HCT116 (cell line): ENCODE results near the gene PKP1. TPM values are rescaled to one million over a fixed set of nuclear protein-coding genes. Genes with fewer than 3 reads are reported as not detected.

Experiments used
- ATAC-seq: fragments of 200-7000 bp; cut with Tn5 transposase; 2 replicates; pipeline ENCODE4 v1.9.1; 2020; ENCODE audit warnings: mild to moderate bottlenecking, moderate library complexity
- BruUV-seq: library from RNA; stranded (reverse); fragments of 400-500 nt; replicated peaks from 2 replicates; lab custom pipeline; 2021; lab: Mats Ljungman, UMichigan
- CTCF ChIA-PET: fragments of 300-600 bp; sonication (Branson Sonifier 250); formaldehyde crosslinking; loops from one replicate; lab custom pipeline; 2021; ENCODE audit warnings: antibody characterized with exemption; lab: Charles Lee
- POLR2A ChIA-PET: fragments of 300-600, 350-600 bp; sonication (Branson Sonifier 250); formaldehyde crosslinking; loops from one replicate; lab custom pipeline; 2021; ENCODE audit warnings: antibody characterized with exemption; lab: Charles Lee
- RAD21 ChIA-PET, 2 experiments: fragments of 300-600 bp; sonication (Branson Sonifier 250); formaldehyde crosslinking; loops; one replicate each; lab custom pipeline; 2023; ENCODE audit warnings: low total read pairs in 2 of 2; ENCODE audit not compliant: uncharacterized antibody in 2 of 2, unreplicated experiment in 2 of 2, low non-redundant PET in 1 of 2; lab: Charles Lee
- DNase-seq: peaks from one replicate; pipeline ENCODE4 v3.0.0-alpha.2; 2010; ENCODE audit warnings: low read depth, low spot score
- H2AFZ ChIP-seq: fragments of 200-600 bp; shearing (Covaris generic), sonication (generic); 2 replicates; pipeline ENCODE4 v1.6.1; 2017; ENCODE audit warnings: low read depth, mixed run types, mixed read lengths, antibody characterized with exemption, low read length; ENCODE audit not compliant: poor library complexity, severe bottlenecking
- H3K27ac ChIP-seq: 2 replicates; pipeline ENCODE4 v1.5.1; 2012; ENCODE audit warnings: low read depth, low read length
- H3K27me3 ChIP-seq: fragments of 200-600 bp; sonication (generic); 2 replicates; pipeline ENCODE4 v1.6.1; 2016; ENCODE audit warnings: mixed run types, low read length, mixed read lengths; ENCODE audit not compliant: insufficient read depth
- H3K36me3 ChIP-seq, 2 experiments: fragments of 200-500 bp in 1 of 2; fragments of 200-600 bp in 1 of 2; sonication (Bioruptor generic) in 1 of 2; sonication (generic) in 1 of 2; 2 replicates each; pipeline versions ENCODE4 v1.5.1 to v1.6.1; 2014 to 2016; ENCODE audit warnings: low read length in 2 of 2, inconsistent platforms in 1 of 2, mixed read lengths in 1 of 2, mixed run types in 1 of 2; ENCODE audit not compliant: insufficient read depth in 2 of 2, control insufficient read depth in 1 of 2
- H3K4me1 ChIP-seq, 2 experiments: fragments of 200-600 bp in 1 of 2; sonication (generic) in 1 of 2; 2 replicates each; pipeline versions ENCODE4 v1.5.1 to v1.6.1; 2012 to 2017; ENCODE audit warnings: low read length in 2 of 2, inconsistent platforms in 1 of 2, mild to moderate bottlenecking in 1 of 2, mixed read lengths in 1 of 2, mixed run types in 1 of 2, moderate library complexity in 1 of 2; ENCODE audit not compliant: insufficient read depth in 2 of 2, control insufficient read depth in 1 of 2
- H3K4me2 ChIP-seq: fragments of 200-600 bp; sonication (generic); 2 replicates; pipeline ENCODE4 v1.6.1; 2017; ENCODE audit warnings: mixed run types, low read length, mixed read lengths
- H3K4me3 ChIP-seq, 2 experiments: fragments of 200-600 bp in 1 of 2; sonication (generic) in 1 of 2; replicated peaks in 1 of 2; 2 replicates each; pipeline ENCODE4 v1.5.1; 2011 to 2016; ENCODE audit warnings: low read length in 2 of 2, control low read depth in 1 of 2, low read depth in 1 of 2, mild to moderate bottlenecking in 1 of 2, mixed read lengths in 1 of 2, mixed run types in 1 of 2
- H3K79me2 ChIP-seq: fragments of 200-600 bp; sonication (generic); 2 replicates; pipeline ENCODE4 v1.6.1; 2017; ENCODE audit warnings: mild to moderate bottlenecking, mixed run types, low read length, moderate library complexity, mixed read lengths; ENCODE audit not compliant: insufficient read depth
- H3K9ac ChIP-seq: fragments of 200-600 bp; sonication (generic); 2 replicates; pipeline ENCODE4 v1.6.1; 2016; ENCODE audit warnings: low read length, mixed read lengths
- H3K9me2 ChIP-seq: fragments of 200-600 bp; sonication (generic), shearing (Covaris generic); 2 replicates; pipeline ENCODE4 v1.6.1; 2017; ENCODE audit warnings: mixed run types, mild to moderate bottlenecking, moderate library complexity; ENCODE audit not compliant: insufficient read depth
- H3K9me3 ChIP-seq, 2 experiments: fragments of 200-500 bp in 1 of 2; fragments of 200-600 bp in 1 of 2; sonication (Bioruptor generic) in 1 of 2; sonication (generic) in 1 of 2; 2 replicates each; pipeline ENCODE4 v1.6.1; 2014 to 2017; ENCODE audit warnings: low read length in 2 of 2, mixed read lengths in 2 of 2, inconsistent platforms in 1 of 2, low read depth in 1 of 2, mild to moderate bottlenecking in 1 of 2, mixed run types in 1 of 2, moderate library complexity in 1 of 2; ENCODE audit not compliant: control insufficient read depth in 1 of 2, insufficient read depth in 1 of 2
- H4K20me1 ChIP-seq: fragments of 200-600 bp; sonication (generic), shearing (Covaris generic); 2 replicates; pipeline ENCODE4 v1.6.1; 2017; ENCODE audit warnings: mixed run types, mild to moderate bottlenecking, moderate library complexity; ENCODE audit not compliant: insufficient read depth
- ATF3 ChIP-seq: IDR thresholded peaks from 2 replicates; pipeline ENCODE4 v1.6.1; 2012
- CBX3 ChIP-seq: IDR thresholded peaks from 2 replicates; pipeline ENCODE4 v1.6.1; 2012; ENCODE audit warnings: low read depth
- CEBPB ChIP-seq: IDR thresholded peaks from 2 replicates; pipeline ENCODE4 v1.6.1; 2012; ENCODE audit warnings: low read depth
- ELF1 ChIP-seq: IDR thresholded peaks from 2 replicates; pipeline ENCODE4 v1.6.1; 2012; ENCODE audit warnings: low read depth, borderline replicate concordance
- EZH2phosphoT487 ChIP-seq: fragments of 200-600 bp; IDR thresholded peaks from 2 replicates; pipeline ENCODE4 v1.6.1; 2018; ENCODE audit warnings: antibody characterized with exemption, borderline replicate concordance
- FOSL1 ChIP-seq: IDR thresholded peaks from 2 replicates; pipeline ENCODE4 v1.6.1; 2012; ENCODE audit warnings: low read depth
- POLR2AphosphoS5 ChIP-seq: IDR thresholded peaks from 2 replicates; pipeline ENCODE4 v1.6.1; 2011; ENCODE audit warnings: mild to moderate bottlenecking, low read depth, low read length, moderate library complexity
- RAD21 ChIP-seq: IDR thresholded peaks from 2 replicates; pipeline ENCODE4 v1.6.1; 2012; ENCODE audit warnings: low read depth, mild to moderate bottlenecking
- REST ChIP-seq: IDR thresholded peaks from 2 replicates; pipeline ENCODE4 v1.6.1; 2012; ENCODE audit warnings: low read depth
- SIN3A ChIP-seq: IDR thresholded peaks from 2 replicates; pipeline ENCODE4 v1.6.1; 2012; ENCODE audit warnings: low read depth
- SP1 ChIP-seq: IDR thresholded peaks from 2 replicates; pipeline ENCODE4 v1.6.1; 2012; ENCODE audit warnings: low read depth
- SRF ChIP-seq: IDR thresholded peaks from 2 replicates; pipeline ENCODE4 v1.6.1; 2012; ENCODE audit warnings: low read depth
- TCF7L2 ChIP-seq: IDR thresholded peaks from 2 replicates; pipeline ENCODE4 v1.7.0; 2011; ENCODE audit warnings: borderline replicate concordance, inconsistent platforms; ENCODE audit not compliant: insufficient read depth, insufficient read length; ENCODE audit errors: extremely low read depth
- YY1 ChIP-seq: IDR thresholded peaks from 2 replicates; pipeline ENCODE4 v1.6.1; 2011; ENCODE audit warnings: low read length, low read depth, moderate library complexity, mild to moderate bottlenecking; ENCODE audit not compliant: insufficient replicate concordance; ENCODE audit errors: extremely low read depth
- ZBTB33 ChIP-seq: IDR thresholded peaks from 2 replicates; pipeline ENCODE4 v1.6.1; 2011; ENCODE audit warnings: mild to moderate bottlenecking, low read length, moderate library complexity; ENCODE audit not compliant: insufficient replicate concordance; ENCODE audit errors: extremely low read depth
- ZNF274 ChIP-seq: fragments of 200-500 bp; sonication (Bioruptor generic); IDR thresholded peaks from 2 replicates; pipeline ENCODE4 v1.6.1; 2014; ENCODE audit warnings: mild to moderate bottlenecking, low read depth, low read length, inconsistent platforms
- intact Hi-C: fragments of 100-400 bp; cut with micrococcal nuclease; formaldehyde crosslinking; loops from 2 replicates; pipeline ENCODE4 v1.10.0; 2022
- total RNA-seq: library from RNA; stranded (reverse); gene quantifications from one replicate; pipeline ENCODE4 v1.2.1, GENCODE V29; 2021; ENCODE audit not compliant: unreplicated experiment

Gene PKP1
- total RNA-seq, 1 experiment from 2014 or later, result 0.07 TPM

GRCh38 chr1:201362906-201363305, 79.6 kb downstream of the PKP1 start:
- no peak overlapping the region for H3K9ac ChIP-seq
- intact Hi-C loops, result no loop called here

More at GRCh38 chr1:201362906-201363305, 79.6 kb downstream of the PKP1 start:
- ChIA-PET RAD21 (interaction anchor here in 1 of 2 experiments (1.0 to 1.5 kb wide), 2 partner anchors 16 to 111 kb away, joined by 3 to 4 read pairs; no protein-coding TSS in a partner anchor), CTCF (interaction anchor here (0.9 to 3.5 kb wide), 5 partner anchors 14 to 150 kb away, joined by 3 to 31 read pairs (median 17); no protein-coding TSS in a partner anchor), POLR2A (no interaction called here)
- DNase-seq (no peak), ATAC-seq (no peak)
- Histone ChIP-seq H3K4me1 (no peaks in the 10 kb centered on the region), H3K9me2 (no peaks in the 10 kb centered on the region), H3K27me3 (peaks cover 19% of the 10 kb centered on the region; the same call in 1 of the 2 replicates), H4K20me1 (no peaks in the 10 kb centered on the region), H3K9me3 (no peaks in the 10 kb centered on the region), H3K27ac (no peak overlapping the region), H2AFZ (no peak overlapping the region), H3K79me2 (no peaks in the 10 kb centered on the region)
- BruUV-seq, result no TSS peak
- TF ChIP-seq SRF (no peak), ZNF274 (no peak), TCF7L2 (no peak), FOSL1 (no peak), CBX3 (no peak), RAD21 (no peak), SP1 (no peak), YY1 (no peak), SIN3A (no peak), ELF1 (no peak), EZH2phosphoT487 (no peak), ZBTB33 (no peak), POLR2AphosphoS5 (no peak), ATF3 (no peak), REST (no peak), CEBPB (no peak)
- TF ChIP-seq, all 23 proteins: peak for 0
- no peak overlapping the region for H3K4me2 ChIP-seq
- no peak overlapping the region for H3K4me3 ChIP-seq
- H3K36me3 ChIP-seq, result no peaks in the 10 kb centered on the region
